ENCODE results near the gene CNOT10.
A peak's percentile ranks its signal among the peaks of the same experiment; 100 is the strongest.
"Not testable (repeated sequence)": the region's sequence is repeated elsewhere in the genome, so short reads cannot be mapped to it uniquely, and the experiment has no call there.

Gene CNOT10

GRCh38 chr3:32759342-32759741 lies 74.4 kb downstream of the CNOT10 start:
- no peaks in the 10 kb centered on the region for H3K9me3 ChIP-seq (ENCODE audit: control insufficient read depth in 1 of 2, low read length in 2 of 2)
- H3K27me3 ChIP-seq (ENCODE audit: low read depth, low read length) = no peaks in the 10 kb centered on the region
- no peak overlapping the region for H3K4me3 ChIP-seq (ENCODE audit: low read depth in 1 of 2, low read length in 2 of 2)
- peaks cover 14 to 25% of the 10 kb centered on the region in 2 donors for H3K36me3 ChIP-seq (ENCODE audit: control insufficient read depth in 1 of 2, insufficient read depth in 2 of 2, low read length in 2 of 2)
- H3K4me1 ChIP-seq (ENCODE audit: control insufficient read depth in 1 of 2, insufficient read depth in 2 of 2, low read length in 2 of 2) = no peaks in the 10 kb centered on the region
- H3K27ac ChIP-seq (ENCODE audit: low read length) = no peak overlapping the region

GRCh38 chr3:32764481-32764880 lies 79.5 kb downstream of the CNOT10 start:
- no peak overlapping the region for H3K4me3 ChIP-seq (ENCODE audit: low read depth in 1 of 2, low read length in 2 of 2)
- H3K9me3 ChIP-seq (ENCODE audit: control insufficient read depth in 1 of 2, low read length in 2 of 2) = no peaks in the 10 kb centered on the region
- H3K4me1 ChIP-seq (ENCODE audit: control insufficient read depth in 1 of 2, insufficient read depth in 2 of 2, low read length in 2 of 2) = no peaks in the 10 kb centered on the region
- no peak overlapping the region for H3K27ac ChIP-seq (ENCODE audit: low read length)
- H3K27me3 ChIP-seq (ENCODE audit: low read depth, low read length) = no peaks in the 10 kb centered on the region
- H3K36me3 ChIP-seq (ENCODE audit: control insufficient read depth in 1 of 2, insufficient read depth in 2 of 2, low read length in 2 of 2) = peaks cover 23 to 46% of the 10 kb centered on the region in 2 donors

GRCh38 chr3:32778389-32778788 lies 93.4 kb downstream of the CNOT10 start:
- H3K4me3 ChIP-seq (ENCODE audit: low read depth in 1 of 2, low read length in 2 of 2) = no peak overlapping the region
- H3K4me1 ChIP-seq (ENCODE audit: control insufficient read depth in 1 of 2, insufficient read depth in 2 of 2, low read length in 2 of 2) = peaks cover 3 to 9% of the 10 kb centered on the region in 2 donors
- H3K27me3 ChIP-seq (ENCODE audit: low read depth, low read length) = no peaks in the 10 kb centered on the region
- H3K9me3 ChIP-seq (ENCODE audit: control insufficient read depth in 1 of 2, low read length in 2 of 2) = no peaks in the 10 kb centered on the region
- H3K36me3 ChIP-seq (ENCODE audit: control insufficient read depth in 1 of 2, insufficient read depth in 2 of 2, low read length in 2 of 2) = peaks cover 2 to 15% of the 10 kb centered on the region in 2 donors
- no peak overlapping the region for H3K27ac ChIP-seq (ENCODE audit: low read length)

- Histone ChIP-seq H3K27me3 (ENCODE audit: low read depth, low read length) (no peaks in the 10 kb centered on the region), H3K36me3 (ENCODE audit: control insufficient read depth in 1 of 2, insufficient read depth in 2 of 2, low read length in 2 of 2) (no peaks in the 10 kb centered on the region), H3K27ac (ENCODE audit: low read length) (no peak overlapping the region), H3K4me3 (ENCODE audit: low read depth in 1 of 2, low read length in 2 of 2) (peak overlapping the region; percentile 67 to 89), H3K4me1 (ENCODE audit: control insufficient read depth in 1 of 2, insufficient read depth in 2 of 2, low read length in 2 of 2) (peaks cover 3 to 9% of the 10 kb centered on the region in 2 donors), H3K9me3 (ENCODE audit: control insufficient read depth in 1 of 2, low read length in 2 of 2) (no peaks in the 10 kb centered on the region)
These were observed 95.2 kb downstream of the CNOT10 start for GRCh38 chr3:32780071-32780734.

- Histone ChIP-seq H3K4me1 (ENCODE audit: control insufficient read depth in 1 of 2, insufficient read depth in 2 of 2, low read length in 2 of 2) (peaks cover 3 to 9% of the 10 kb centered on the region in 2 donors), H3K27me3 (ENCODE audit: low read depth, low read length) (no peaks in the 10 kb centered on the region), H3K27ac (ENCODE audit: low read length) (no peak overlapping the region), H3K4me3 (ENCODE audit: low read depth in 1 of 2, low read length in 2 of 2) (peak overlapping the region; percentile 67 to 89), H3K36me3 (ENCODE audit: control insufficient read depth in 1 of 2, insufficient read depth in 2 of 2, low read length in 2 of 2) (no peaks in the 10 kb centered on the region), H3K9me3 (ENCODE audit: control insufficient read depth in 1 of 2, low read length in 2 of 2) (no peaks in the 10 kb centered on the region)
These were observed 95.8 kb downstream of the CNOT10 start for GRCh38 chr3:32780735-32781210.

- Histone ChIP-seq H3K36me3 (ENCODE audit: control insufficient read depth in 1 of 2, insufficient read depth in 2 of 2, low read length in 2 of 2) (no peaks in the 10 kb centered on the region), H3K4me3 (ENCODE audit: low read depth in 1 of 2, low read length in 2 of 2) (peak overlapping the region; percentile 67 to 89)
These were observed 96.4 kb downstream of the CNOT10 start for GRCh38 chr3:32781211-32781968.

GRCh38 chr3:32781969-32782270 lies 96.9 kb downstream of the CNOT10 start:
- H3K27me3 ChIP-seq (ENCODE audit: low read depth, low read length); H3K36me3 ChIP-seq (ENCODE audit: control insufficient read depth in 1 of 2, insufficient read depth in 2 of 2, low read length in 2 of 2); H3K9me3 ChIP-seq (ENCODE audit: control insufficient read depth in 1 of 2, low read length in 2 of 2); H3K4me1 ChIP-seq (ENCODE audit: control insufficient read depth in 1 of 2, insufficient read depth in 2 of 2, low read length in 2 of 2); H3K27ac ChIP-seq (ENCODE audit: low read length); H3K4me3 ChIP-seq (ENCODE audit: low read depth in 1 of 2, low read length in 2 of 2): not testable (repeated sequence)

More at GRCh38 chr3:32781211-32781968, 96.4 kb downstream of the CNOT10 start:
- H3K9me3 ChIP-seq (ENCODE audit: control insufficient read depth in 1 of 2, low read length in 2 of 2) = no peaks in the 10 kb centered on the region
- no peak overlapping the region for H3K27ac ChIP-seq (ENCODE audit: low read length)
- peaks cover 3 to 9% of the 10 kb centered on the region in 2 donors for H3K4me1 ChIP-seq (ENCODE audit: control insufficient read depth in 1 of 2, insufficient read depth in 2 of 2, low read length in 2 of 2)
- H3K27me3 ChIP-seq (ENCODE audit: low read depth, low read length) = no peaks in the 10 kb centered on the region

- Histone ChIP-seq H3K9me3 (ENCODE audit: control insufficient read depth in 1 of 2, low read length in 2 of 2) (no peaks in the 10 kb centered on the region), H3K27me3 (ENCODE audit: low read depth, low read length) (no peaks in the 10 kb centered on the region), H3K4me3 (ENCODE audit: low read depth in 1 of 2, low read length in 2 of 2) (no peak overlapping the region), H3K36me3 (ENCODE audit: control insufficient read depth in 1 of 2, insufficient read depth in 2 of 2, low read length in 2 of 2) (no peaks in the 10 kb centered on the region), H3K27ac (ENCODE audit: low read length) (no peak overlapping the region), H3K4me1 (ENCODE audit: control insufficient read depth in 1 of 2, insufficient read depth in 2 of 2, low read length in 2 of 2) (peaks cover 3 to 9% of the 10 kb centered on the region in 2 donors)
These were observed 97.4 kb downstream of the CNOT10 start for GRCh38 chr3:32782407-32782806.

- no peaks in the 10 kb centered on the region for H3K4me1 ChIP-seq (ENCODE audit: control insufficient read depth in 1 of 2, insufficient read depth in 2 of 2, low read length in 2 of 2)
- no peaks in the 10 kb centered on the region for H3K27me3 ChIP-seq (ENCODE audit: low read depth, low read length)
- H3K4me3 ChIP-seq (ENCODE audit: low read depth in 1 of 2, low read length in 2 of 2) = no peak overlapping the region
- H3K36me3 ChIP-seq (ENCODE audit: control insufficient read depth in 1 of 2, insufficient read depth in 2 of 2, low read length in 2 of 2) = no peaks in the 10 kb centered on the region
- no peak overlapping the region for H3K27ac ChIP-seq (ENCODE audit: low read length)
- H3K9me3 ChIP-seq (ENCODE audit: control insufficient read depth in 1 of 2, low read length in 2 of 2) = no peaks in the 10 kb centered on the region
These were observed 106.8 kb downstream of the CNOT10 start for GRCh38 chr3:32791833-32792232.

GRCh38 chr3:32794487-32795308 lies 109.7 kb downstream of the CNOT10 start:
- Histone ChIP-seq H3K27ac (ENCODE audit: low read length) (no peak overlapping the region), H3K4me1 (ENCODE audit: control insufficient read depth in 1 of 2, insufficient read depth in 2 of 2, low read length in 2 of 2) (no peaks in the 10 kb centered on the region), H3K36me3 (ENCODE audit: control insufficient read depth in 1 of 2, insufficient read depth in 2 of 2, low read length in 2 of 2) (no peaks in the 10 kb centered on the region), H3K9me3 (ENCODE audit: control insufficient read depth in 1 of 2, low read length in 2 of 2) (no peaks in the 10 kb centered on the region), H3K27me3 (ENCODE audit: low read depth, low read length) (no peaks in the 10 kb centered on the region), H3K4me3 (ENCODE audit: low read depth in 1 of 2, low read length in 2 of 2) (no peak overlapping the region)

GRCh38 chr3:32796384-32796950 lies 111.5 kb downstream of the CNOT10 start:
- H3K4me1 ChIP-seq (ENCODE audit: control insufficient read depth in 1 of 2, insufficient read depth in 2 of 2, low read length in 2 of 2); H3K27me3 ChIP-seq (ENCODE audit: low read depth, low read length); H3K4me3 ChIP-seq (ENCODE audit: low read depth in 1 of 2, low read length in 2 of 2); H3K9me3 ChIP-seq (ENCODE audit: control insufficient read depth in 1 of 2, low read length in 2 of 2); H3K27ac ChIP-seq (ENCODE audit: low read length); H3K36me3 ChIP-seq (ENCODE audit: control insufficient read depth in 1 of 2, insufficient read depth in 2 of 2, low read length in 2 of 2): not testable (repeated sequence)
